Kidney glomerular epithelial cell (primary cell): ENCODE data around the gene WFDC1.
"Not testable (repeated sequence)": the region's sequence is repeated elsewhere in the genome, so short reads cannot be mapped to it uniquely, and the experiment has no call there.

Experiments used
- DNase-seq: peaks from one replicate; lab custom pipeline; 2025; lab: John Stamatoyannopoulos, UW

The WFDC1 gene

GRCh38 chr16:84327926-84328505, 33.3 kb downstream of the WFDC1 start:
- no peak for DNase-seq

- DNase-seq: no peak
Measured at GRCh38 chr16:84329016-84329415, 34.3 kb downstream of the WFDC1 start.

GRCh38 chr16:84329843-84330684, 35.4 kb downstream of the WFDC1 start:
- DNase-seq: no peak

GRCh38 chr16:84330685-84331050, 36.0 kb downstream of the WFDC1 start:
- no peak for DNase-seq

- no peak for DNase-seq
Measured at GRCh38 chr16:84331998-84332780, 37.5 kb downstream of the WFDC1 start.

GRCh38 chr16:84332975-84333684, 38.5 kb downstream of the WFDC1 start:
- DNase-seq: no peak

- DNase-seq: no peak
Measured at GRCh38 chr16:84334058-84334457, 39.4 kb downstream of the WFDC1 start.

- no peak for DNase-seq
Measured at GRCh38 chr16:84334482-84334881, 39.8 kb downstream of the WFDC1 start.

GRCh38 chr16:84337236-84337635, 42.6 kb downstream of the WFDC1 start:
- not testable (repeated sequence) for DNase-seq

GRCh38 chr16:84339311-84339710, 44.6 kb downstream of the WFDC1 start:
- DNase-seq: no peak

- DNase-seq: no peak
Measured at GRCh38 chr16:84339766-84340165, 45.1 kb downstream of the WFDC1 start.

GRCh38 chr16:84340325-84341040, 45.8 kb downstream of the WFDC1 start:
- no peak for DNase-seq

GRCh38 chr16:84341528-84342295, 47.0 kb downstream of the WFDC1 start:
- no peak for DNase-seq

- not testable (repeated sequence) for DNase-seq
Measured at GRCh38 chr16:84343800-84344199, 49.1 kb downstream of the WFDC1 start.

- DNase-seq: no peak
Measured at GRCh38 chr16:84344781-84345180, 50.1 kb downstream of the WFDC1 start.

- no peak for DNase-seq
Measured at GRCh38 chr16:84347161-84347560, 52.5 kb downstream of the WFDC1 start.

- no peak for DNase-seq
Measured at GRCh38 chr16:84348386-84348888, 53.8 kb downstream of the WFDC1 start.

- DNase-seq: no peak
Measured at GRCh38 chr16:84349862-84350684, 55.4 kb downstream of the WFDC1 start.

GRCh38 chr16:84350685-84351400, 56.2 kb downstream of the WFDC1 start:
- DNase-seq: no peak
